Epithelial cell of proximal tubule (primary cell): ENCODE data around the gene MGAT3. TPM values are rescaled to one million over a fixed set of nuclear protein-coding genes. Genes with fewer than 3 reads are reported as not detected.

ENCODE experiments used
- DNase-seq: peaks from one replicate; pipeline ENCODE4 v3.0.0-alpha.2; 2011; ENCODE audit warnings: low read depth
- H3K4me3 ChIP-seq: 2 replicates; pipeline ENCODE4 v1.5.1; 2011; ENCODE audit warnings: low read depth, mild to moderate bottlenecking, low read length
- total RNA-seq: library from RNA; depleted of rRNA; stranded (reverse); fragments of >200 nt; gene quantifications from 2 replicates; pipeline ENCODE4 v1.2.3, GENCODE V29; 2015
- TF ChIP-seq, protein P1 (sequence below): conservative IDR thresholded peaks from 2 replicates; pipeline ENCODE4 v1.5.1; 2012; ENCODE audit warnings: low read depth, mild to moderate bottlenecking, low read length

The MGAT3 gene
- total RNA-seq, 1 donor from 2014 or later = 2.4 TPM

DNA sequence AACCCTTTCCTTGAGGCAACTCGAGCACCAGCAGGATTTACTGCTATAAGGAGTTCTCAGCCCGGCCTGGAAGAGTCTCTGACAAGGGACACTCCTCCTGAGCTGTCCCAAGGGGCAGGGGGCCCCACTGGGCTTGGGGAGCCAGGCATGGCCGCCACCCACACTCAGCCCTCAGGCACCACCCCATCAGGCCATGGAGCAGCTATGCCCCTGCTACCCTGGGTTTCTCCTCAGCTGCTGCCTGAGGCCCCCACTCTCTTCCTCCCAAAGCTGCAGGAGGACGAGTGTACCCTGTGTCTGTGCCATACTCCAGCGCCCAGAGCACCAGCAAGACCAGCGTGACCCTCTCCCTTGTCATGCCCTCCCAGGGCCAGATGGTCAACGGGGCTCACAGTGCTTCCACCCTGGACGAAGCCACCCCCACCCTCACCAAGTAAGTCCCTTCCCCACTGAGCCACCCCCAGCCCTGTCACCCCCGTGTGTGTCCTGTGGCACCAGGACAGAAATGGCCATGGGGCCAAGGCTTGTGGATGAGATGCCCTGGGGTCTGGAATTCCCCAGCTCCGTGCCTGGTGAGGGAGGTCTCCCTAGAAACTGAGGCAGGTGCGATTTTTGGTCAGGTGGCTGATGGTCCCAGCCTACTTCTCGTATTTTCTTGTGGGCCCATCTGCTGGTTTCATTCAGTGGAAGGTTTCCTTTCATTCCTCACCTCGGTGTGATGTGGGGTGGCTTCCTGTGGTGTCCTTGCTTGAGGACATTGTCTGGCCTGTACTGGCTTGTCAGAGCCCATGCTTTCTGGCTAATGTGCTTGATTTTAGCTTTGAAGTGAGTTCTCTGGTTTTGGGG is 28.8 kb upstream of the MGAT3 start:
- TF ChIP-seq, protein P1, sequence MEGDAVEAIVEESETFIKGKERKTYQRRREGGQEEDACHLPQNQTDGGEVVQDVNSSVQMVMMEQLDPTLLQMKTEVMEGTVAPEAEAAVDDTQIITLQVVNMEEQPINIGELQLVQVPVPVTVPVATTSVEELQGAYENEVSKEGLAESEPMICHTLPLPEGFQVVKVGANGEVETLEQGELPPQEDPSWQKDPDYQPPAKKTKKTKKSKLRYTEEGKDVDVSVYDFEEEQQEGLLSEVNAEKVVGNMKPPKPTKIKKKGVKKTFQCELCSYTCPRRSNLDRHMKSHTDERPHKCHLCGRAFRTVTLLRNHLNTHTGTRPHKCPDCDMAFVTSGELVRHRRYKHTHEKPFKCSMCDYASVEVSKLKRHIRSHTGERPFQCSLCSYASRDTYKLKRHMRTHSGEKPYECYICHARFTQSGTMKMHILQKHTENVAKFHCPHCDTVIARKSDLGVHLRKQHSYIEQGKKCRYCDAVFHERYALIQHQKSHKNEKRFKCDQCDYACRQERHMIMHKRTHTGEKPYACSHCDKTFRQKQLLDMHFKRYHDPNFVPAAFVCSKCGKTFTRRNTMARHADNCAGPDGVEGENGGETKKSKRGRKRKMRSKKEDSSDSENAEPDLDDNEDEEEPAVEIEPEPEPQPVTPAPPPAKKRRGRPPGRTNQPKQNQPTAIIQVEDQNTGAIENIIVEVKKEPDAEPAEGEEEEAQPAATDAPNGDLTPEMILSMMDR = no peak
- no peak for DNase-seq
- no peak overlapping the region for H3K4me3 ChIP-seq

DNA sequence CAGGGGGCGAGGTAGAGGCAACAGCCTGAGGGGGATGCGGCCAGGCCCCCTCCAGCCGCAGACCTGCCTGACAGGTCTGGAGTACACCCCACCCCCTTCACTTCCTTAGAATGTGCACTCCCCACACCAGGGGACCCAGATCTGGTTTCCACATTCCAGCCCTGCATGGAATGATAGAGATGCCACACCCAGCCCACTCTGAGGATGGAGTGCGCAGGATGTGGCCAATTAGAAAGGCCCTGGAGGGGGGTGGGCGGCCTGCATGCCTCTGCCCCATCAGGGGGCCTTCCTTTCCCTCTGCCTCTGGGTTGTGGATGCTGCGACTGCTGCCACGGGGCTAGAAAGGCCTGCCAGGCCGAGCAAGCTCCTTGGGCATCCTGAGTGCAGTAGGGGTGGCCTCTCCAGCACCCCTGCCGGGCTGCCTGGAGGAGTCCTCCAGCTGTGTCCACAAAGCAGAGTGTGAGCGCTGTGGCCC is 28.2 kb upstream of the MGAT3 start:
- no peak overlapping the region for H3K4me3 ChIP-seq
- DNase-seq = no peak
- TF ChIP-seq, protein P1 = no peak

DNA sequence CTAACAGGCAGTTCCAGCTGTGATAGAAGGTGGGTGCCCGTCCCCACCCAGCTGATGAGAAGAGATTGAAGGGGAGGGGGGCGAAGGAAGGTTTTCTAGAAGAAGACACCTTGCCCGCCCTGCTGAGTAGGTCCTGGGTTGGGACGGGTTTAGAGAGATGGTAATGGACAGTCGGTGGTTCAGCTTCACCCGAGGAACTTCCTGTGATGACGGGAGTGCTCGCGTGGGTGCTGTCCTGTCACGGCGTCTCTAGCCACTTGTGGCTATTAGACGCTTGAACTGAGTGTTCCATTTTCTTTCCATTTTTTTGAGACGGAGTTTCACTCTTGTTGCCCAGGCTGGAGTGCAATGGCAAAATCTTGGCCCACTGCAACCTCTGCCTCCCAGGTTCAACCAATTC is 27.6 kb upstream of the MGAT3 start:
- DNase-seq = no peak
- no peak overlapping the region for H3K4me3 ChIP-seq
- TF ChIP-seq, protein P1 = no peak

DNA sequence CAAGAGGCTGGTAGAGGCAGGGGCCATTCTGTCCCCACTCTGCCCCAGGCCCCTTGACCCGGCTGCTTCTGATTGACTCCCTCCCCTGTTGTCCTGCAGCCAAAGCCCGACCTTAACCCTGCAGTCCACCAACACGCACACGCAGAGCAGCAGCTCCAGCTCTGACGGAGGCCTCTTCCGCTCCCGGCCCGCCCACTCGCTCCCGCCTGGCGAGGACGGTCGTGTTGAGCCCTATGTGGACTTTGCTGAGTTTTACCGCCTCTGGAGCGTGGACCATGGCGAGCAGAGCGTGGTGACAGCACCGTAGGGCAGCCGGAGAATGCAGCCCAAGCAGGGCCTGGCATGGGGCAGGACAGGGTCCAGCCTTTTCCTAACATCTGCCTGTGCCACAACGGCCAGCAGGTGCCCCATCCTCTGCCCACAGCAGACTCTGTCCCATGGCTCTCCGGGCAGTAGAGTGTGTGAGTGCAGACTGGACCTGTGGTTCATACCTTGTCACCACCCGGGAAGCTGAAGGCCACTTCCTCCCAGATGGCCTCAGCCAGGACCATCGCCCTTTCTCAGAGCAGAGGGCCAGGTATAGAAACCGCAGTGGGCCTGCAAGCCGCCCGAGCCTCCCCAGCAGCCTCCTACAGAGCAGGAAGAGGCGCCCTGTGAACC is 26.8 kb upstream of the MGAT3 start:
- DNase-seq = no peak
- H3K4me3 ChIP-seq = no peak overlapping the region
- TF ChIP-seq, protein P1 = no peak

DNA sequence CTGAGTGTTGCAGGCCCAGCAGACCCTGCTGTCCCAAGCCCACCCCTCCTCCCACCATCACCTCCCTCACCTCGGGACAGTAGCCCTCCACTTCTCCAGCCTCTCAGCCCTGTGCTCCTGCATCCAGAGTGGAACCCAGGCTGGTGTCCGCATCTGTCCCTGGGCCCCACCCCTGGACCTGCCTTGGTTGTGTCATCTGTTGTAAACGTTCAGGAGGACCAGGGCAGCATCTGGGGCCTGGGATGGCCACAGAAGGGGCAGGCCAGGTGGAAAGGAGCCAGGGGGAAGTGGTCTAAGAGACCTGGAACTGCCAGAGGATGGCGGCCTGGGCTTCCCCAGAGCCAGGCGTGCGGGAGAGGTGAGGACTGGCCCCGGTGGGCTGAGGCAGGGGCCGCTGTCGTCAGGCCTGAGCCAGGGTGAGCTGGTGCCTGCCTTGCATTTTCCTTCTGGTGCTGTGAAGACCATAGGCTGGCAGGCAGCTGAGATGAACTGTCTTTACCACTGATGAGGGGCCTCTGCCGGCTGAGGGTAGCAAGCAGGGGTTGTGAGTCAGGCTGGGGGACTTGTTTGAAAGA is 26.1 kb upstream of the MGAT3 start:
- DNase-seq = no peak
- H3K4me3 ChIP-seq = no peak overlapping the region
- TF ChIP-seq, protein P1 = no peak

DNA sequence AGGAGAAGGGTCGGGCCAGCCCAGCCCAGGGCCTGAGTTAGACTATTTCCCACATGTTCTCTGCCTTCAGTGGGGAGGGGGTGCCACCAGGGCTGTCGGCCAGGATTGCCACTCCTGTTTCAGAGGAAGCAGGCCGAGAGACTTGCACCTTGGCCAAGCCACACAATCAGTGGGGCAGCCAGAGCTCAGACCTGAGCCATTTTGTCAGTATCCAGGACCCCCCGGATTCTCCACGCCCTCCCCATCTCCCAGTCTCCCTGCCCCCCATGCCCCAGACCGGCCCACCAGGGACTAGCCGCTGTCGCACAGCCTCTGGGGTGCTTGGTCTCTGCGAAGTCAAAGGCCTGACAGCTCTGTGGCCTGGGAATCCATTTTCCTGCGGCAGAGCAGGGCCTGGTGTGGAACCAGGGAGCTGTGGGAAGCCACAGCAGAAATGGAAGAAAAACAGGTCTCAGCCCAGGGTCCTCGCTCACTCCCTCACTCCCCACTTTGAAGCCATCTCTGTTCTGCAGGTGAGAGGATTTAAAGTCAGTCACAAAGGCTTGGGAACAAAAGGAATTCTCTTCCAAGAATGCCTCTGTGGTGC is 25.5 kb upstream of the MGAT3 start:
- H3K4me3 ChIP-seq = no peak overlapping the region
- TF ChIP-seq, protein P1 = no peak

More for the DNA sequence above, 25.5 kb upstream of the MGAT3 start:
- DNase-seq = no peak
